Mononuclear cell (primary cell): ENCODE data around the gene HOXB5. TPM values are rescaled to one million over a fixed set of nuclear protein-coding genes. Genes with fewer than 3 reads are reported as not detected.

Source experiments
- H3K27me3 ChIP-seq: 2 replicates; pipeline ENCODE4 v1.6.0; 2011; ENCODE audit warnings: low read length, control low read depth; ENCODE audit not compliant: insufficient read depth
- H3K4me1 ChIP-seq: 2 replicates; pipeline ENCODE4 v1.5.1; 2011; ENCODE audit warnings: mild to moderate bottlenecking, low read length, control low read depth; ENCODE audit not compliant: insufficient read depth
- H3K4me3 ChIP-seq: 2 replicates; pipeline ENCODE4 v1.5.1; 2011; ENCODE audit warnings: mild to moderate bottlenecking, low read length, moderate library complexity
- H3K9me3 ChIP-seq: 2 replicates; pipeline ENCODE4 v1.5.1; 2011; ENCODE audit warnings: low read depth, mild to moderate bottlenecking, control low read depth, low read length
- total RNA-seq: library from RNA; depleted of rRNA; stranded (reverse); fragments of >200 nt; gene quantifications from one replicate; pipeline ENCODE4 v1.2.3, GENCODE V29; 2012

HOXB5 gene
- total RNA-seq, 1 donor: not detected

GRCh38 chr17:48562934-48563333, 30.6 kb downstream of the HOXB5 start:
- H3K4me1 ChIP-seq: no peaks in the 10 kb centered on the region
- H3K27me3 ChIP-seq: peaks cover 30% of the 10 kb centered on the region
- H3K9me3 ChIP-seq: no peaks in the 10 kb centered on the region
- H3K4me3 ChIP-seq: no peak overlapping the region

- H3K4me1 ChIP-seq: no peaks in the 10 kb centered on the region
- H3K9me3 ChIP-seq: no peaks in the 10 kb centered on the region
- peaks cover 26% of the 10 kb centered on the region for H3K27me3 ChIP-seq
- no peak overlapping the region for H3K4me3 ChIP-seq
These were observed 31.4 kb downstream of the HOXB5 start for GRCh38 chr17:48561884-48562810.

GRCh38 chr17:48559840-48560817, 33.5 kb downstream of the HOXB5 start:
- peaks cover 28% of the 10 kb centered on the region for H3K27me3 ChIP-seq

GRCh38 chr17:48559122-48559839, 34.3 kb downstream of the HOXB5 start:
- no peaks in the 10 kb centered on the region for H3K4me1 ChIP-seq
- no peak overlapping the region for H3K4me3 ChIP-seq
- H3K9me3 ChIP-seq: no peaks in the 10 kb centered on the region
- peaks cover 28% of the 10 kb centered on the region for H3K27me3 ChIP-seq

More at GRCh38 chr17:48559840-48560817, 33.5 kb downstream of the HOXB5 start:
- no peak overlapping the region for H3K4me3 ChIP-seq
- H3K9me3 ChIP-seq: no peaks in the 10 kb centered on the region
- no peaks in the 10 kb centered on the region for H3K4me1 ChIP-seq

GRCh38 chr17:48558831-48559121, 34.8 kb downstream of the HOXB5 start:
- no peaks in the 10 kb centered on the region for H3K4me1 ChIP-seq
- H3K9me3 ChIP-seq: no peaks in the 10 kb centered on the region
- H3K4me3 ChIP-seq: no peak overlapping the region
- H3K27me3 ChIP-seq: peaks cover 28% of the 10 kb centered on the region

- Histone ChIP-seq H3K9me3 (no peaks in the 10 kb centered on the region), H3K27me3 (peaks cover 26% of the 10 kb centered on the region), H3K4me1 (no peaks in the 10 kb centered on the region), H3K4me3 (no peak overlapping the region)
These were observed 35.3 kb downstream of the HOXB5 start for GRCh38 chr17:48558057-48558830.

- Histone ChIP-seq H3K27me3 (peaks cover 23% of the 10 kb centered on the region), H3K4me3 (no peak overlapping the region), H3K4me1 (no peaks in the 10 kb centered on the region)
These were observed 36.8 kb downstream of the HOXB5 start for GRCh38 chr17:48556576-48557401.

GRCh38 chr17:48556229-48556575, 37.4 kb downstream of the HOXB5 start:
- Histone ChIP-seq H3K27me3 (peaks cover 23% of the 10 kb centered on the region), H3K9me3 (no peaks in the 10 kb centered on the region), H3K4me3 (no peak overlapping the region), H3K4me1 (no peaks in the 10 kb centered on the region)

More at GRCh38 chr17:48556576-48557401, 36.8 kb downstream of the HOXB5 start:
- no peaks in the 10 kb centered on the region for H3K9me3 ChIP-seq

- Histone ChIP-seq H3K4me3 (no peak overlapping the region), H3K27me3 (peaks cover 23% of the 10 kb centered on the region), H3K4me1 (no peaks in the 10 kb centered on the region), H3K9me3 (no peaks in the 10 kb centered on the region)
These were observed 38.0 kb downstream of the HOXB5 start for GRCh38 chr17:48555258-48556228.

- no peaks in the 10 kb centered on the region for H3K4me1 ChIP-seq
- H3K27me3 ChIP-seq: peaks cover 23% of the 10 kb centered on the region
- no peaks in the 10 kb centered on the region for H3K9me3 ChIP-seq
These were observed 38.9 kb downstream of the HOXB5 start for GRCh38 chr17:48554412-48555257.

GRCh38 chr17:48553826-48554225, 39.8 kb downstream of the HOXB5 start:
- H3K27me3 ChIP-seq: peaks cover 23% of the 10 kb centered on the region
- H3K4me3 ChIP-seq: no peak overlapping the region
- no peaks in the 10 kb centered on the region for H3K4me1 ChIP-seq
- no peaks in the 10 kb centered on the region for H3K9me3 ChIP-seq

More at GRCh38 chr17:48554412-48555257, 38.9 kb downstream of the HOXB5 start:
- H3K4me3 ChIP-seq: no peak overlapping the region

- Histone ChIP-seq H3K9me3 (no peaks in the 10 kb centered on the region), H3K4me1 (peaks cover 6% of the 10 kb centered on the region), H3K4me3 (no peak overlapping the region), H3K27me3 (peaks cover 26% of the 10 kb centered on the region)
These were observed 40.4 kb downstream of the HOXB5 start for GRCh38 chr17:48553190-48553547.
